Adipocyte (in vitro differentiated cells): ENCODE data around the gene USP19.

Experiments used
- DNase-seq: peaks from one replicate; pipeline ENCODE4 v3.0.0-alpha.2; 2015; ENCODE audit warnings: low read depth
- H3K27me3 ChIP-seq: replicated peaks from 2 replicates; pipeline ENCODE4 v1.7.0; 2013; ENCODE audit warnings: mild to moderate bottlenecking, low read length, moderate library complexity; ENCODE audit not compliant: control insufficient read depth, insufficient read depth
- H3K36me3 ChIP-seq: 2 replicates; pipeline ENCODE4 v1.7.0; 2013; ENCODE audit warnings: low read length, mild to moderate bottlenecking, moderate library complexity; ENCODE audit not compliant: control insufficient read depth, insufficient read depth, severe bottlenecking
- H3K4me1 ChIP-seq: 2 replicates; pipeline ENCODE4 v1.7.0; 2013; ENCODE audit warnings: mild to moderate bottlenecking, low read length, moderate library complexity; ENCODE audit not compliant: control insufficient read depth, insufficient read depth
- H3K4me3 ChIP-seq: 2 replicates; pipeline ENCODE4 v1.7.0; 2013; ENCODE audit warnings: mild to moderate bottlenecking, low read length, moderate library complexity
- H3K9ac ChIP-seq: 2 replicates; pipeline ENCODE4 v1.7.0; 2013; ENCODE audit warnings: mild to moderate bottlenecking, low read length, moderate library complexity
- H3K9me3 ChIP-seq: 2 replicates; pipeline ENCODE4 v1.7.0; 2013; ENCODE audit warnings: mild to moderate bottlenecking, low read length, moderate library complexity; ENCODE audit not compliant: control insufficient read depth

USP19 gene

GRCh38 chr3:49158103-49158709, 37.6 kb upstream of the USP19 start:
- no peaks in the 10 kb centered on the region for H3K9me3 ChIP-seq
- DNase-seq: no peak

GRCh38 chr3:49157289-49157688, 36.7 kb upstream of the USP19 start:
- H3K27me3 ChIP-seq: no peaks in the 10 kb centered on the region
- H3K36me3 ChIP-seq: no peaks in the 10 kb centered on the region
- no peak overlapping the region for H3K9ac ChIP-seq
- no peak for DNase-seq
- no peaks in the 10 kb centered on the region for H3K4me1 ChIP-seq
- H3K9me3 ChIP-seq: no peaks in the 10 kb centered on the region
- no peak overlapping the region for H3K4me3 ChIP-seq

More at GRCh38 chr3:49158103-49158709, 37.6 kb upstream of the USP19 start:
- Histone ChIP-seq H3K9ac (no peak overlapping the region), H3K36me3 (peaks cover 7% of the 10 kb centered on the region), H3K4me1 (no peaks in the 10 kb centered on the region), H3K4me3 (no peak overlapping the region), H3K27me3 (no peaks in the 10 kb centered on the region)

- Histone ChIP-seq H3K4me1 (no peaks in the 10 kb centered on the region), H3K36me3 (no peaks in the 10 kb centered on the region), H3K4me3 (no peak overlapping the region), H3K27me3 (peaks cover under 1% of the 10 kb centered on the region), H3K9ac (no peak overlapping the region), H3K9me3 (no peaks in the 10 kb centered on the region)
- no peak for DNase-seq
These were observed 32.8 kb upstream of the USP19 start for GRCh38 chr3:49153349-49153912.

- Histone ChIP-seq H3K27me3 (peaks cover 3% of the 10 kb centered on the region), H3K36me3 (no peaks in the 10 kb centered on the region), H3K9me3 (no peaks in the 10 kb centered on the region), H3K9ac (no peak overlapping the region), H3K4me1 (no peaks in the 10 kb centered on the region), H3K4me3 (no peak overlapping the region)
- DNase-seq: no peak
These were observed 31.0 kb upstream of the USP19 start for GRCh38 chr3:49151610-49152009.

DNA sequence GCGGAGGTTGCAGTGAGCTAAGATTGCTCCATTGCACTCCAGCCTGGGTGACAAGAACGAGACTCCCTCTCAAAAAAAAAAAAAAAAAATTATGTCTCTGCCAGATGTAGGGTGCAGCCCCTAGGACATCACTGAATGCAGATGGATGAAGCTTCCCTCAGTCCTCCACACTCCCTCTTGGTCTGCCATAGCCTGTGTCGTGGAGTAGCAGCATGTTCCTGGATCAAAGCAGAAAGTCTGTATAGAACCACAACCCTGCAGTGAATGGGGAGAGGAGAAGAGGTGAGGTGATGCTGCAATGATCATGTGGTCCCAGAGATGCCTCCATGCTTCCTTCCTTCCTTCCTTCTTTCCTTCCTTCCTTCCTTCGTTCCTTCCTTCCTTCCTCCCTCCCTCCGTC, 27.5 kb upstream of the USP19 start:
- Histone ChIP-seq H3K4me3 (no peak overlapping the region), H3K9ac (no peak overlapping the region), H3K9me3 (no peaks in the 10 kb centered on the region), H3K36me3 (no peaks in the 10 kb centered on the region), H3K4me1 (no peaks in the 10 kb centered on the region), H3K27me3 (peaks cover 3% of the 10 kb centered on the region)
- DNase-seq: no peak

DNA sequence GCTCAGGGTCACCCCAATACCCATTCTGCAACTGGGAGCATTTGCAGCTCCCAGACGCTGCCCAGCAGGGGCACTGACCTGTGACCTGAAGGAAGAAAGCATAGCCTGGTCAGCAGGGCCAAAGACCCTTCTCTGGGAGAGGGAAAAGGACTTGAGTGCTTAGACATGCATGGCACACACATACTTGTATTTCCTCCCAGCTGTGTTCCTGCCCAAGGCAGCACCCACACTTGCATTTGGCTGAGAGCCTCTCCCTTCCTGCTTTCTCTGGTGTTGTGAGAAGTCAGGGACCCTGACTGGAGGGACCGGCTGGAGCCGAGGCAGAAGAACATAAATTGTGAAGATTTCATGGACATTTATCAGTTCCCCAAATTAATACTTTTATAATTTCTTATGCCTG, 19.5 kb upstream of the USP19 start:
- Histone ChIP-seq H3K27me3 (peaks cover 7% of the 10 kb centered on the region), H3K9ac (no peak overlapping the region), H3K9me3 (no peaks in the 10 kb centered on the region), H3K36me3 (no peaks in the 10 kb centered on the region), H3K4me1 (no peaks in the 10 kb centered on the region), H3K4me3 (no peak overlapping the region)
- no peak for DNase-seq

DNA sequence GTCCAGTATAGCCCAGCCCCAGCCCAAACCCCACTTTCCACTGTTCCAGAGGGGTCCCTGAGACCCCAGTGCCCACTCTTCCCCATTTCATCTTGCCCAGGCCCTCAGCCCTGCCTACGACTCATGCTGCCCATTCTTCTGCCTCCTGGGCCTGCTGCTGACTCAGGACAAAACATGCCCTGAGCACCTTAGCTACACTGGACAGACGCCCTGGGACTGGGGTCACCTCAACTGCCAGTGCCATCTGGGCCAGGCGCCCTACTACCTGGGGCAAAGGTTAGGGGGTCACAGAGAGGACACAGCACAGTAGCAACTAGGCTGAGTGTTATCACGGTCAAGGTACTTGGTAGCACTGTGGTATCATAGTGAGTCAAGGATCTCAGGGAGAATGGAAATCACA, 14.9 kb upstream of the USP19 start:
- Histone ChIP-seq H3K36me3 (peaks cover 8% of the 10 kb centered on the region), H3K9me3 (no peaks in the 10 kb centered on the region), H3K4me1 (peaks cover 13% of the 10 kb centered on the region), H3K27me3 (peaks cover 7% of the 10 kb centered on the region), H3K9ac (no peak overlapping the region), H3K4me3 (no peak overlapping the region)
- no peak for DNase-seq

GRCh38 chr3:49134471-49135265, 14.0 kb upstream of the USP19 start:
- H3K9ac ChIP-seq: no peak overlapping the region
- peaks cover 16% of the 10 kb centered on the region for H3K36me3 ChIP-seq
- no peak for DNase-seq
- H3K4me1 ChIP-seq: peaks cover 13% of the 10 kb centered on the region
- H3K4me3 ChIP-seq: peak overlapping the region; percentile 90
- no peaks in the 10 kb centered on the region for H3K9me3 ChIP-seq
- H3K27me3 ChIP-seq: peaks cover 3% of the 10 kb centered on the region

- Histone ChIP-seq H3K9ac (peak overlapping the region; percentile 87), H3K4me1 (peaks cover 13% of the 10 kb centered on the region), H3K4me3 (peak overlapping the region; percentile 90), H3K9me3 (no peaks in the 10 kb centered on the region), H3K36me3 (peaks cover 24% of the 10 kb centered on the region), H3K27me3 (no peaks in the 10 kb centered on the region)
- DNase-seq: peak; percentile 96
These were observed 12.8 kb upstream of the USP19 start for GRCh38 chr3:49133226-49133951.

- Histone ChIP-seq H3K4me3 (peak within 1 kb of the TSS; percentile 90), H3K27me3 (no peaks in the 10 kb centered on the region)
These were observed 12.0 kb upstream of the USP19 start, which contains the start of gene LAMB2 for GRCh38 chr3:49132437-49133225. TSS of gene LAMB2 (minus strand) at chr3:49133050. CDS start at chr3:49132867, 183 bp downstream.

More at GRCh38 chr3:49132437-49133225, 12.0 kb upstream of the USP19 start, which contains the start of gene LAMB2:
- Histone ChIP-seq H3K4me1 (peaks cover 13% of the 10 kb centered on the region), H3K36me3 (peaks cover 30% of the 10 kb centered on the region), H3K9me3 (no peaks in the 10 kb centered on the region), H3K9ac (peak within 1 kb of the TSS; percentile 87)
- peak; percentile 95 for DNase-seq
